Neural cell (in vitro differentiated cells): ENCODE data around the gene EFCAB12. TPM values are rescaled to one million over a fixed set of nuclear protein-coding genes. Genes with fewer than 3 reads are reported as not detected.

Experiments used
- H2AFZ ChIP-seq: fragments of 200-600, 300-800 bp; sonication (generic), shearing (Covaris generic); 2 replicates; pipeline ENCODE4 v1.6.0; 2014; ENCODE audit warnings: low read depth, mild to moderate bottlenecking, antibody characterized with exemption, low read length, moderate library complexity
- H3F3A ChIP-seq: fragments of 200-600 bp; shearing (Covaris generic); 2 replicates; pipeline ENCODE4 v1.6.1; 2016; ENCODE audit warnings: mild to moderate bottlenecking, moderate library complexity, mixed read lengths, antibody characterized with exemption, low read length; ENCODE audit not compliant: insufficient read depth, poor library complexity, severe bottlenecking
- H3K27ac ChIP-seq: fragments of 200-600, 300-800 bp; sonication (generic), shearing (Covaris generic); 2 replicates; pipeline ENCODE4 v1.5.1; 2014; ENCODE audit warnings: mild to moderate bottlenecking, low read length, moderate library complexity
- H3K27me3 ChIP-seq: fragments of 300-800, 200-600 bp; sonication (generic), shearing (Covaris generic); 2 replicates; pipeline ENCODE4 v1.6.0; 2014; ENCODE audit warnings: mild to moderate bottlenecking, low read depth, low read length, moderate library complexity; ENCODE audit not compliant: insufficient read depth
- H3K36me3 ChIP-seq: fragments of 300-800, 200-600 bp; sonication (generic), shearing (Covaris generic); 2 replicates; pipeline ENCODE4 v1.5.1; 2014; ENCODE audit warnings: mild to moderate bottlenecking, antibody characterized with exemption, low read length, moderate library complexity; ENCODE audit not compliant: insufficient read depth
- H3K4me2 ChIP-seq: fragments of 300-800, 200-600 bp; sonication (generic), shearing (Covaris generic); 2 replicates; pipeline ENCODE4 v1.6.0; 2014; ENCODE audit warnings: mild to moderate bottlenecking, low read length
- H3K4me3 ChIP-seq: fragments of 300-800, 200-600 bp; sonication (generic), shearing (Covaris generic); 2 replicates; pipeline ENCODE4 v1.5.1; 2014; ENCODE audit warnings: mild to moderate bottlenecking, low read length, moderate library complexity
- H3K79me2 ChIP-seq: fragments of 200-600 bp; shearing (Covaris generic); replicated peaks from 2 replicates; pipeline ENCODE4 v1.6.0; 2014; ENCODE audit warnings: mild to moderate bottlenecking, low read length, moderate library complexity; ENCODE audit not compliant: insufficient read depth
- H3K9ac ChIP-seq: fragments of 300-800, 200-600 bp; sonication (generic), shearing (Covaris generic); 2 replicates; pipeline ENCODE4 v1.6.1; 2016; ENCODE audit warnings: mild to moderate bottlenecking, low read length, mixed read lengths
- H3K9me2 ChIP-seq: fragments of 200-600 bp; shearing (Covaris generic); 2 replicates; pipeline ENCODE4 v1.6.1; 2016; ENCODE audit warnings: mild to moderate bottlenecking, low read length, mixed read lengths; ENCODE audit not compliant: insufficient read depth
- H3K9me3 ChIP-seq: fragments of 200-600, 300-800 bp; sonication (generic), shearing (Covaris generic); 2 replicates; pipeline ENCODE4 v1.6.1; 2016; ENCODE audit warnings: mild to moderate bottlenecking, mixed run types, low read length, moderate library complexity, mixed read lengths
- H4K20me1 ChIP-seq: fragments of 200-600 bp; shearing (Covaris generic); 2 replicates; pipeline ENCODE4 v1.6.1; 2016; ENCODE audit warnings: mild to moderate bottlenecking, mixed run types; ENCODE audit not compliant: insufficient read depth
- EP300 ChIP-seq: fragments of 450-650 bp; conservative IDR thresholded peaks from 2 replicates; pipeline ENCODE4 v1.6.1; 2014; ENCODE audit warnings: antibody characterized with exemption, mild to moderate bottlenecking, moderate library complexity; ENCODE audit not compliant: poor library complexity, severe bottlenecking
- EZH2 ChIP-seq: fragments of 200-600, 300-800 bp; shearing (Covaris generic), sonication (generic); IDR thresholded peaks from 2 replicates; pipeline ENCODE4 v1.6.1; 2014; ENCODE audit warnings: antibody characterized with exemption, low read length, borderline replicate concordance, mild to moderate bottlenecking; ENCODE audit not compliant: insufficient read depth, poor library complexity, severe bottlenecking
- MXI1 ChIP-seq: fragments of 450-650 bp; conservative IDR thresholded peaks from 2 replicates; pipeline ENCODE4 v1.6.1; 2014; ENCODE audit warnings: antibody characterized with exemption, mild to moderate bottlenecking; ENCODE audit not compliant: poor library complexity, severe bottlenecking
- POLR2AphosphoS5 ChIP-seq: IDR thresholded peaks from 2 replicates; pipeline ENCODE4 v1.6.1; 2012
- RAD21 ChIP-seq: fragments of 450-650 bp; conservative IDR thresholded peaks from 2 replicates; pipeline ENCODE4 v1.6.1; 2014; ENCODE audit warnings: antibody characterized with exemption, mild to moderate bottlenecking, moderate library complexity
- SMC3 ChIP-seq: fragments of 450-650 bp; conservative IDR thresholded peaks from 2 replicates; pipeline ENCODE4 v1.6.1; 2014; ENCODE audit warnings: antibody characterized with exemption, mild to moderate bottlenecking, moderate library complexity; ENCODE audit not compliant: poor library complexity
- TAF1 ChIP-seq: IDR thresholded peaks from 2 replicates; pipeline ENCODE4 v1.6.1; 2012; ENCODE audit warnings: low read depth
- polyA plus RNA-seq: library from polyadenylated mRNA; depleted of rRNA; stranded (reverse); fragments of >200 nt; gene quantifications from 2 replicates; pipeline ENCODE4 v1.2.3, GENCODE V29; 2014
- TF ChIP-seq, protein P1 (sequence below): IDR thresholded peaks from 2 replicates; pipeline ENCODE4 v1.6.1; 2012; ENCODE audit warnings: borderline replicate concordance
- TF ChIP-seq, protein P2 (sequence below): fragments of 450-650 bp; IDR thresholded peaks from 2 replicates; pipeline ENCODE4 v1.5.1; 2014; ENCODE audit warnings: antibody characterized with exemption, mild to moderate bottlenecking, moderate library complexity; ENCODE audit not compliant: poor library complexity, severe bottlenecking

The EFCAB12 gene
- polyA plus RNA-seq, 1 donor from 2014 or later, result 0.32 TPM

DNA sequence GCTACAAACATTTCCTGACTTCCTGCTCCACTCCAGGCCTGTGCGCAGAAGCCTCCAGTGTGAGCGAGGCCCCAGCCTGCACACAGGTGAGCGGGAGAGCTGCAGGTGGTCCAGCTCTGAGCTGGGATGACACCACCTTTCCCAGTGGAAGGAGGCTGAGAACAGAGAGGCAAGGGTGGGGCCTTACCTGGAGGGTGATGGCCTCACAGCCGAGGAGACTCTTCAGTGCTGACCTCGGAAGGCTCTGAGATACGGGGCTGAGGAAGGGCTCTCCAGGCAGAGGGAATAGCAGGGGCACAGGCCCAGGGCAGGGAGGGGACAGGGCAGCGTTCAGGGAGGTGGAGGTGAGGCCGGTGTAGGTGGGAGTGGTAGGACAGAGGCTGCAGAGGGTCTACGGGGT is 70.8 kb downstream of the EFCAB12 start:
- Histone ChIP-seq H3K4me2 (no peak overlapping the region), H4K20me1 (no peaks in the 10 kb centered on the region), H3K27ac (no peak overlapping the region), H3K27me3 (no peaks in the 10 kb centered on the region), H3F3A (no peaks in the 10 kb centered on the region), H3K4me3 (no peak overlapping the region), H2AFZ (no peak overlapping the region), H3K79me2 (no peaks in the 10 kb centered on the region), H3K9ac (no peak overlapping the region), H3K9me2 (no peaks in the 10 kb centered on the region), H3K36me3 (no peaks in the 10 kb centered on the region), H3K9me3 (no peaks in the 10 kb centered on the region)
- TF ChIP-seq EZH2 (no peak), RAD21 (no peak), POLR2AphosphoS5 (no peak), TAF1 (no peak), SMC3 (no peak), MXI1 (no peak), EP300 (no peak)
- TF ChIP-seq, protein P1, sequence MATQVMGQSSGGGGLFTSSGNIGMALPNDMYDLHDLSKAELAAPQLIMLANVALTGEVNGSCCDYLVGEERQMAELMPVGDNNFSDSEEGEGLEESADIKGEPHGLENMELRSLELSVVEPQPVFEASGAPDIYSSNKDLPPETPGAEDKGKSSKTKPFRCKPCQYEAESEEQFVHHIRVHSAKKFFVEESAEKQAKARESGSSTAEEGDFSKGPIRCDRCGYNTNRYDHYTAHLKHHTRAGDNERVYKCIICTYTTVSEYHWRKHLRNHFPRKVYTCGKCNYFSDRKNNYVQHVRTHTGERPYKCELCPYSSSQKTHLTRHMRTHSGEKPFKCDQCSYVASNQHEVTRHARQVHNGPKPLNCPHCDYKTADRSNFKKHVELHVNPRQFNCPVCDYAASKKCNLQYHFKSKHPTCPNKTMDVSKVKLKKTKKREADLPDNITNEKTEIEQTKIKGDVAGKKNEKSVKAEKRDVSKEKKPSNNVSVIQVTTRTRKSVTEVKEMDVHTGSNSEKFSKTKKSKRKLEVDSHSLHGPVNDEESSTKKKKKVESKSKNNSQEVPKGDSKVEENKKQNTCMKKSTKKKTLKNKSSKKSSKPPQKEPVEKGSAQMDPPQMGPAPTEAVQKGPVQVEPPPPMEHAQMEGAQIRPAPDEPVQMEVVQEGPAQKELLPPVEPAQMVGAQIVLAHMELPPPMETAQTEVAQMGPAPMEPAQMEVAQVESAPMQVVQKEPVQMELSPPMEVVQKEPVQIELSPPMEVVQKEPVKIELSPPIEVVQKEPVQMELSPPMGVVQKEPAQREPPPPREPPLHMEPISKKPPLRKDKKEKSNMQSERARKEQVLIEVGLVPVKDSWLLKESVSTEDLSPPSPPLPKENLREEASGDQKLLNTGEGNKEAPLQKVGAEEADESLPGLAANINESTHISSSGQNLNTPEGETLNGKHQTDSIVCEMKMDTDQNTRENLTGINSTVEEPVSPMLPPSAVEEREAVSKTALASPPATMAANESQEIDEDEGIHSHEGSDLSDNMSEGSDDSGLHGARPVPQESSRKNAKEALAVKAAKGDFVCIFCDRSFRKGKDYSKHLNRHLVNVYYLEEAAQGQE, result no peak
- TF ChIP-seq, protein P2, sequence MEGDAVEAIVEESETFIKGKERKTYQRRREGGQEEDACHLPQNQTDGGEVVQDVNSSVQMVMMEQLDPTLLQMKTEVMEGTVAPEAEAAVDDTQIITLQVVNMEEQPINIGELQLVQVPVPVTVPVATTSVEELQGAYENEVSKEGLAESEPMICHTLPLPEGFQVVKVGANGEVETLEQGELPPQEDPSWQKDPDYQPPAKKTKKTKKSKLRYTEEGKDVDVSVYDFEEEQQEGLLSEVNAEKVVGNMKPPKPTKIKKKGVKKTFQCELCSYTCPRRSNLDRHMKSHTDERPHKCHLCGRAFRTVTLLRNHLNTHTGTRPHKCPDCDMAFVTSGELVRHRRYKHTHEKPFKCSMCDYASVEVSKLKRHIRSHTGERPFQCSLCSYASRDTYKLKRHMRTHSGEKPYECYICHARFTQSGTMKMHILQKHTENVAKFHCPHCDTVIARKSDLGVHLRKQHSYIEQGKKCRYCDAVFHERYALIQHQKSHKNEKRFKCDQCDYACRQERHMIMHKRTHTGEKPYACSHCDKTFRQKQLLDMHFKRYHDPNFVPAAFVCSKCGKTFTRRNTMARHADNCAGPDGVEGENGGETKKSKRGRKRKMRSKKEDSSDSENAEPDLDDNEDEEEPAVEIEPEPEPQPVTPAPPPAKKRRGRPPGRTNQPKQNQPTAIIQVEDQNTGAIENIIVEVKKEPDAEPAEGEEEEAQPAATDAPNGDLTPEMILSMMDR, result no peak

DNA sequence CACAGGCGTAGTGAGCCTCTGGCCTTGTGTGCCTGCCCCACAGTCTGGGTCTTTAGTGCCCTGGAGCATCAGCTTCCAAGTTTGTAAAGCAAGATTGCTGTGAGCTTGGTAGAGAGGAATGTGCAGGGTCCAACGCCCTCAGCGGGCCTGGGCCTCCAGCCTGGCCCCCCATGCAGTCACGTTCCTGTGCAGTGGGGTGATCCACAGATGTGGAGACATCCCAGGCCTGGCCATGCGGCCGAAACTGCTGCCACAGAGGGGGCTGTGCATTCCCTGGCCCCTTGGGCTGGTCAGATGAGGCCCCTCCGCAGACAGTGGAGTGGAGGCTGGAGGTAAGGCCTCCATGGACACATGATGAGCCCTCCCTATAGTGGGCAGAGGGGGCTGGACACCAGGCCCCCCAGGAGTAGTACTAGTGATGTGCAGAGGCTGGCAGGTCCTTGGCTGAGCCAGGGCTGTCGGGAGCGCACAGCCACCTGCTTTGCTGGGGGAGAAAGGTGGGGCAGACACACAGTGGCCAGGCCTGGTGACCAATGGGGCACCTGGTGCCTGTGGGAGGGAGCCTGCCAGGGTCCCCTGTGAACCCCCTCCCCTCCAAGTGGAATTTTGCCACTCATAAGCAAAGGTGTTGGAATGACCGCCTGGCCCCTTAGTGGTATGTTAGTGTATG is 71.5 kb downstream of the EFCAB12 start:
- no peaks in the 10 kb centered on the region for H3K79me2 ChIP-seq
- no peaks in the 10 kb centered on the region for H3K36me3 ChIP-seq
- H4K20me1 ChIP-seq, result no peaks in the 10 kb centered on the region
- H3K9me3 ChIP-seq, result no peaks in the 10 kb centered on the region
- no peak overlapping the region for H3K9ac ChIP-seq
- no peak overlapping the region for H3K27ac ChIP-seq
- no peak overlapping the region for H3K4me2 ChIP-seq
- H3K27me3 ChIP-seq, result no peaks in the 10 kb centered on the region
- no peak overlapping the region for H3K4me3 ChIP-seq
- H3F3A ChIP-seq, result no peaks in the 10 kb centered on the region
- TF ChIP-seq EP300 (no peak), RAD21 (no peak), TAF1 (no peak), EZH2 (no peak), SMC3 (no peak)
- TF ChIP-seq, protein P2, result no peak
- no peaks in the 10 kb centered on the region for H3K9me2 ChIP-seq
- H2AFZ ChIP-seq, result no peak overlapping the region
